CD1c-positive myeloid dendritic cell (primary cell): ENCODE data around the gene L3MBTL4.

Experiments used
- DNase-seq: peaks from one replicate; pipeline ENCODE4 v3.0.0-alpha.2; 2016; ENCODE audit errors: extremely low spot score

L3MBTL4 gene

GRCh38 chr18:6255116-6255705 lies 159.5 kb downstream of the L3MBTL4 start:
- peak; percentile 35 for DNase-seq

GRCh38 chr18:6254456-6254855 lies 160.3 kb downstream of the L3MBTL4 start:
- no peak for DNase-seq

GRCh38 chr18:6251084-6251483 lies 163.6 kb downstream of the L3MBTL4 start:
- DNase-seq: no peak

- no peak for DNase-seq
These were observed 164.9 kb downstream of the L3MBTL4 start for GRCh38 chr18:6249788-6250187.

- no peak for DNase-seq
These were observed 165.5 kb downstream of the L3MBTL4 start for GRCh38 chr18:6249170-6249569.

GRCh38 chr18:6248017-6248416 lies 166.7 kb downstream of the L3MBTL4 start:
- no peak for DNase-seq

GRCh38 chr18:6242004-6242403 lies 172.7 kb downstream of the L3MBTL4 start:
- no peak for DNase-seq

GRCh38 chr18:6239716-6240115 lies 175.0 kb downstream of the L3MBTL4 start:
- DNase-seq: no peak

- DNase-seq: no peak
These were observed 178.5 kb downstream of the L3MBTL4 start for GRCh38 chr18:6236258-6236657.

- no peak for DNase-seq
These were observed 192.4 kb downstream of the L3MBTL4 start for GRCh38 chr18:6222271-6222670.

- DNase-seq: no peak
These were observed 193.1 kb downstream of the L3MBTL4 start for GRCh38 chr18:6221602-6222014.

GRCh38 chr18:6220129-6220528 lies 194.6 kb downstream of the L3MBTL4 start:
- DNase-seq: no peak

GRCh38 chr18:6219116-6219717 lies 195.5 kb downstream of the L3MBTL4 start:
- DNase-seq: peak; percentile 36

- DNase-seq: no peak
These were observed 198.8 kb downstream of the L3MBTL4 start for GRCh38 chr18:6215888-6216287.

- DNase-seq: no peak
These were observed 203.6 kb downstream of the L3MBTL4 start for GRCh38 chr18:6211174-6211504.

- no peak for DNase-seq
These were observed 204.2 kb downstream of the L3MBTL4 start for GRCh38 chr18:6210349-6211173.

GRCh38 chr18:6207941-6208340 lies 206.8 kb downstream of the L3MBTL4 start:
- no peak for DNase-seq

GRCh38 chr18:6207116-6207515 lies 207.6 kb downstream of the L3MBTL4 start:
- no peak for DNase-seq

- DNase-seq: no peak
These were observed 209.0 kb downstream of the L3MBTL4 start for GRCh38 chr18:6205706-6206105.

GRCh38 chr18:6204476-6204875 lies 210.2 kb downstream of the L3MBTL4 start:
- DNase-seq: no peak

- DNase-seq: no peak
These were observed 210.9 kb downstream of the L3MBTL4 start for GRCh38 chr18:6203791-6204190.

GRCh38 chr18:6202861-6203260 lies 211.8 kb downstream of the L3MBTL4 start:
- DNase-seq: no peak

GRCh38 chr18:6200204-6200774 lies 214.4 kb downstream of the L3MBTL4 start:
- no peak for DNase-seq
